Renal cortex interstitium (tissue), 11 donors: ENCODE measurements around the gene SPDYC. TPM values are rescaled to one million over a fixed set of nuclear protein-coding genes. Genes with fewer than 3 reads are reported as not detected.

Source experiments
- DNase-seq, 11 donors: peaks; one replicate each; pipeline ENCODE4 v3.0.0-alpha.2; 2013; ENCODE audit warnings: low read depth in 9 of 11, low spot score in 4 of 11; ENCODE audit errors: extremely low read depth in 1 of 11
- polyA plus RNA-seq, 3 donors: library from polyadenylated mRNA; unstranded; fragments of 120-200 nt; gene quantifications; one replicate each; pipeline ENCODE4 v1.2.1, GENCODE V29; 2013; ENCODE audit not compliant: insufficient read length in 3 of 3

SPDYC gene
- polyA plus RNA-seq, 3 donors: not detected

- no peak for DNase-seq
Measured at GRCh38 chr11:65187971-65188461, 18.0 kb downstream of the SPDYC start.

GRCh38 chr11:65188486-65188885 is 18.5 kb downstream of the SPDYC start:
- no peak for DNase-seq

DNA sequence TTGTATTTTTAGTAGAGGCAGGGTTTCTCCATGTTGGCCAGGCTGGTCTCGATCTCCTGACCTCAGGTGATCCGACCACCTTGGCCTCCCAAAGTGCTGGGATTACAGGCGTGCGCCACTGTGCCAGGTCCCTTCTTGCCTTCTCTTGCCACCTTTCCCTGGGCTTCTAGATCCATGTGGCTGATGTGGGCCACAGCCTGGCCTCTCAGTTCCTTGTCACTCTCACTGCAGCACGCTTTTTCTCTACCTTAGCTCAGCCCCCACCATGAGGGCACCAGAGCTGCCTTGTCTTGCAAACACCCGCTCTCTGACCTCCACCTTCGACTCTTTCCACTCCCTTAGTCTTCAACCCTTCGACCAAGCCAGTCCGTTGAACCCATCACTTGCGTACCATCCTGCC is 19.2 kb downstream of the SPDYC start:
- no peak for DNase-seq

- no peak for DNase-seq
Measured at GRCh38 chr11:65194564-65194963, 24.5 kb downstream of the SPDYC start.

- no peak for DNase-seq
Measured at GRCh38 chr11:65204143-65204542, 34.1 kb downstream of the SPDYC start.

DNA sequence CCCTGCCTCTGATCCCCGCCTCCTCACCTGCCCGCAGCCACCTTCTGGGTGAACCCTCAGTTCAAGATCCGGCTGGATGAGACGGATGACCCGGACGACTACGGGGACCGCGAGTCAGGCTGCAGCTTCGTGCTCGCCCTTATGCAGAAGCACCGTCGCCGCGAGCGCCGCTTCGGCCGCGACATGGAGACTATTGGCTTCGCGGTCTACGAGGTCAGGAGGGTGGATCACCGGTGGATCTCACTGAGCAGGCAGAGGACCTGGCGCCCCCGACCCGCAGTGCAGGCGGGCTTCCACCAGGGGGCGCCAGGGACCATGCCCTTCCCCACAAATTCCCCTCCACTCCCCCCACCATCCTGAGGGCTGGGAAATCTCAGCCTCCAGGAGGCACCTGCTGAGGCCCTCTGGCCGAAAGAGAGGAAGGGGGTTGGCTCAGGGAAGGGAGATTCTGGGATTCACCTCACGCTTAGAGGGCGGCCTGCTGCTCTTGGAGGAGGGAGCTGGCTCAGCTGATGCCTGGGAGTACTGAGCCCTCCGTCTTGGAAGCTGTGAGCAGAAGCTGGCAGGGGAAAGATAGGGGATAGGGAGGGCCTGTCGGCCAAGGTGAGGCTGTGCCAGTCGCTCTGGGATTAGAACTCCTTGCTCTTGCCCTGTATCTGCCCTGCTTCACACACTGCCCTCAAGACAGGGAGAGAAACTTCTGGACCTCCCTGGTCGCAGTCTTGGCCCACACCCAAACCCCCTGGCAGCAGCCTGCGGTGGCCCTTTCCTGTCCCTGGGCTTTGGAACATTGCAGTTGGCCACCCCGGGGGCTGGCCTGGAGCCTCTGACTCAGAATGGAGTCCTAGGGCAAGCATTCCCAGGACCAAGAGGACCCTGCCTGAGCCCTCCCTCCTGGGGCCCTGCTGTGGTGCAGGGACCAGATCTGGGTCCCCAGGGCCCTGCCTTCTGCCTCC is 34.9 kb downstream of the SPDYC start:
- no peak for DNase-seq

DNA sequence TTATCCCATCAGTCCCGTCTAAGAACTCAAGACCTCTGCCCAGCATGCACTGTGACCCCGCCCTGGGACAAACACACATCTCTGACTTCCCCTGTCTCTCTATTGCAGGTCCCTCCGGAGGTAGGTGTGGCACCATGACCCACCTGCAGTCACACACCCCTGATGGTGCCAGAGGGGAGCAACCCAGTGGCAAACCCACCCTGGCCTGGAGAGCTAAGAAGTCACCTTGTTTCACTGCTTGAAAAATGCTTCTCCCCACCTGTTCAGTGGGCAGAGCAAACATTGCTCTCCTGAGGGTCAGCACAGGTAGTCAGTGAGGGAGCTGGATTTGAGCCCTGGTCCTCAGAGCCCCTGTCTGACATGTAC is 35.6 kb downstream of the SPDYC start:
- no peak for DNase-seq

DNA sequence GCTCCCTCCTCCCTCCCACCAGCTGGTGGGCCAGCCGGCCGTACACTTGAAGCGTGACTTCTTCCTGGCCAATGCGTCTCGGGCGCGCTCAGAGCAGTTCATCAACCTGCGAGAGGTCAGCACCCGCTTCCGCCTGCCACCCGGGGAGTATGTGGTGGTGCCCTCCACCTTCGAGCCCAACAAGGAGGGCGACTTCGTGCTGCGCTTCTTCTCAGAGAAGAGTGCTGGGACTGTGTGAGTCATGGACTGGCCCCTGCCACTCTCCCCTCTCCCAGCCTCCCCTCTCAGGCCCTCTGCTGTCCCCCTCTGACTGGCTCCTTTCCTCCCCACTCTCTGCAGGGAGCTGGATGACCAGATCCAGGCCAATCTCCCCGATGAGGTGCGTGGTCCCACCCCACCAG is 36.4 kb downstream of the SPDYC start:
- no peak for DNase-seq

DNA sequence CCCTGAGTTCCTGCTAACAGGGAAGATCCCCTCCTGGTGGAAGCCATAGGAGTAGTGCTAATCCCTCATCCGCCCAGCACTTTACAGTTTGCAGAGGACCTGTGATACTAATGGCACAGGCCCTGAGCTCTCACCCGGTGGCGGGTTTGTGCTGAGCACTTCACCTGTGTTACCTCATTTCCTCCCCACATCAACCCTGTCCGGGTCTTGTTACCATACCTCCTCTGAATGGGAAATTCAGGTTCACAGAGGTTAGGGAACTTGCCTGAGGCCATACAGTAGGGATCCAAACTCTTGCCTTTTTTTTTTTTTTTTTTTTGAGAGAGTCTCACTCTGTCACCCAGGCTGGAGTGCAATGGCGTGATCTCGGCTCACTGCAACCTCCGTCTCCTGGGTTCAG is 36.9 kb downstream of the SPDYC start:
- no peak for DNase-seq

DNA sequence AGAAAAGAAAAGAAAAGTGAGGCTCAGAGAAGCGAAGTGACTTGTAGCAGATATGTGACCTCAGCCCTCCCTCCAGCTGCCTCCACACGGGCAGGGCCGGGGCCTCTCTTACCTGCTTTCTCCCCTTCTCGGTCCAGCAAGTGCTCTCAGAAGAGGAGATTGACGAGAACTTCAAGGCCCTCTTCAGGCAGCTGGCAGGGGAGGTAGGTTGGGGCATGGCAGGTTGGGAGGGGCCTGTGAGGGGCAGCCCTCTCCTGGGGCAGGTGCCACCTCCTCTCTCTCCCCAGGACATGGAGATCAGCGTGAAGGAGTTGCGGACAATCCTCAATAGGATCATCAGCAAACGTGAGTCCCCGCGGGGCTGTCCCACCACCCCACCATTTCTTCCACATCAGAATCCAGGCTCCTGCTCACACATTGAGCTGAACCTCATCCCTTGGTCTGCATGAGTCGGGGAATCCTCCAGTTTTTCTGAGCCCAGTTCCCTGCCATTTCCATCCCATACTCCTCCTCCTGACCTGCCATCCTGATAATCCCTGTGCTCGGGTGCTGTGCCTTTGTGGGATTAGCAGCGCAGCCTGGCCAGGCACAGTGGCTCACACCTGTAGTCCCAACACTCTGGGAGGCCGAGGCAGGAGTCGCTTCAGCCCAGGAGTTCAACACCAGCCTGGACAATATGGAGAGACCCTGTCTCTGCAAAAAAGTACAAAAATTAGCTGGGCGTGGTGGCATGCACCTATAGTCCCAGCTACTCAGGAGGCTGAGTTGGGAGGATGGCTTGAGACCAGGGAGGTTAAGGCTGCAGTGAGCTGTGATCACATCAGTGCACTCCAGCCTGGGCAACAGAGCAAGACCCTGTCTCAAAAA is 38.1 kb downstream of the SPDYC start:
- DNase-seq: no peak

DNA sequence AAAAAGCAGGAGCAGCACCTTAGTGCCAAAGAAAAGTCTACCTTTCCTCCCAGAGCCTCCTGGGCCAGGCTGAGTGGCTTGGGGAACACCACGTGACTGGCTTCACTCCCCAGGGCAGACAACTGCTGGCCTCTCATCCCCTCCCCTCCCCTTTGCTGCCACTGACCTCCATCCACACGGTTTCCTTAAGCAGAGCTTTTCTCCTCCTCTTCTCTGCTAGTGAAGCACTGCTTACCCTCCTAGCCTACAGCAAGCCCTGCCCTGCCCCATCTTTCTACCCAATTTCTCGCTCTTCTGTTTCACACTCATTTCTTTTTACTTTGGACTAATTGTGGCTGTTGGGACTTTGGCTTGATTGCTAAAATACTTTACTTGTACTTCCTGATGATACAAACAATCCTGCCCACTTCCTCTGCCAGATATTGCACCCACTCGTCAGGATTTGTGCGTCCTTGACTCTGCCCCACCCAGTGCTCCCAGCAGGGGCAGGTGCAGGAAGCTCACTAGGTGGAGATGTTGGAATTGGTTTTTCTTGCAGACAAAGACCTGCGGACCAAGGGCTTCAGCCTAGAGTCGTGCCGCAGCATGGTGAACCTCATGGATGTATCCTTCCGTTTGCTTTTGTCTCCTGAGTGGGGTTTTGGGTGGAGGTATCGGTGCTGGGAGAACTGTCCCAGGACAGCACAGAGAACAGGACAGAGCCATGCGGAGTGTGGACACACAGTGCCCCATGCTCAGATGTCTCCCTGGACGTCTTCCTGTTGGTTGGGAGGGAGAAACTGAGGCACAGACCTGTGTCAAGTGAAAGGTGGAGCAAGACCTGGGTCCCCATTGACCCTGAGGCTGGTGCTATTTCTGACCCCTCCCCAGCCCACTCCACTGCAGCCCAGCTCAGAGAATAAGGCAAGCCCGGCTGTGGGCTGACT is 39.0 kb downstream of the SPDYC start:
- no peak for DNase-seq

DNA sequence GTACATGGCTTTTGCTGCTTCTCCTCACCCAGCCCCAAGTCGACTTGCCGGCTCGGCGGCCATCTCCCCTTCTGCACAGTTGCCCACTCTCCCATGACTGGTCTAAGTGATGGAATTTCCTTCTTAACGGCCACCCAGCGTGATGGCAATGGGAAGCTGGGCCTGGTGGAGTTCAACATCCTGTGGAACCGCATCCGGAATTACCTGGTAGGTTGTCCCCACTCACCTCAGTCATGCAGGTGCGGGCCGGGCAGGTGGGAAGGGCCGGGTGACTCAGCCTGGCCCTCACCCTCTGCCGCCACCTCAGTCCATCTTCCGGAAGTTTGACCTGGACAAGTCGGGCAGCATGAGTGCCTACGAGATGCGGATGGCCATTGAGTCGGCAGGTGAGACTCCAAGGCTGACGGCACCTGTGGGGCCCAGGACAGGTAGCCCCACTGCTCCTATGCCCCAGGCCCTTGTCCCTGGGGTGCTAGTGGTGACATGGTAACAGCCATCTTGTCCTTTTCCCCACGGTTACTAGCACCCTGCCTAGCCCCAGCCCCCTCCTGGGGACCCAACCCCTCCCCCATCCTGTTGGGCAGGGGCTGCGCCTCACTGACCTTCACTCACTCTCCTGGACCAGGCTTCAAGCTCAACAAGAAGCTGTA is 39.8 kb downstream of the SPDYC start:
- no peak for DNase-seq

DNA sequence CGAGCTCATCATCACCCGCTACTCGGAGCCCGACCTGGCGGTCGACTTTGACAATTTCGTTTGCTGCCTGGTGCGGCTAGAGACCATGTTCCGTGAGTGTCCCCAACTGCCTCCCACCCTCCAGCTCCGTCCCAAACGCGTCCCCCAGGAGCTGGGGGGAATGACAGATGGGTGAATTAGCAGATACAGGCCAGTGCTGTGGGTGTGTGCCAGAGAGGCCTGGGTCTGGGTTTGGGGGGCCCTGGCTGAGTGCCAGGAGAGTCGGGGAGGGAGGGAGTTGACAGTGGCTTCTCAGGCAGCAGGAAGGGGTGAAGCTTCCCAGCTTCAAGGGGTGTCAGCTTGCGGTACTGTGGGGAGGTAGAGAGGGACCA is 40.3 kb downstream of the SPDYC start:
- no peak for DNase-seq

- no peak for DNase-seq
Measured at GRCh38 chr11:65210748-65211147, 40.7 kb downstream of the SPDYC start.

GRCh38 chr11:65211293-65212105 is 41.5 kb downstream of the SPDYC start:
- DNase-seq: no peak

- no peak for DNase-seq
Measured at GRCh38 chr11:65212226-65212801, 42.3 kb downstream of the SPDYC start.
